AG04449 (cell line): ENCODE measurements around the gene GMDS.

Experiments
- CTCF ChIA-PET: fragments of 350-600 bp; formaldehyde crosslinking; extraction: SDS; loops from one replicate; lab custom pipeline; 2021; ENCODE audit warnings: antibody characterized with exemption; lab: Yijun Ruan, JAX
- POLR2A ChIA-PET: fragments of 400-600, 350-600 bp; formaldehyde crosslinking; extraction: SDS; loops from one replicate; lab custom pipeline; 2020; ENCODE audit warnings: antibody characterized with exemption, inconsistent platforms; lab: Yijun Ruan, JAX
- DNase-seq: peaks from one replicate; pipeline ENCODE4 v3.0.0-alpha.2; 2010; ENCODE audit warnings: low read depth, low spot score
- H3K4me3 ChIP-seq: 2 replicates; pipeline ENCODE4 v1.5.1; 2011; ENCODE audit warnings: low read depth, mild to moderate bottlenecking, control low read depth, low read length
- CTCF ChIP-seq: IDR thresholded peaks from one replicate; pipeline ENCODE4 v1.5.1; 2011; ENCODE audit warnings: mild to moderate bottlenecking, moderate library complexity, low read length, control low read depth, inconsistent platforms; ENCODE audit not compliant: insufficient read depth; ENCODE audit errors: missing control alignments

GMDS gene

GRCh38 chr6:1957746-1958145 is 287.7 kb downstream of the GMDS start:
- ChIA-PET CTCF (interaction anchor here (1.0 kb wide), 1 partner anchor 147 kb away, joined by 3 read pairs; no protein-coding TSS in a partner anchor), POLR2A (interaction anchor here (0.6 kb wide), 1 partner anchor 81 kb away, joined by 6 read pairs; no protein-coding TSS in a partner anchor)
- no peak for DNase-seq
- no peak overlapping the region for H3K4me3 ChIP-seq
- TF ChIP-seq CTCF, result no peak

GRCh38 chr6:1952740-1953360 is 292.6 kb downstream of the GMDS start:
- TF ChIP-seq CTCF, result no peak
- no peak overlapping the region for H3K4me3 ChIP-seq
- DNase-seq, result peak; percentile 80
- ChIA-PET POLR2A (no interaction called here), CTCF (no interaction called here)

- no peak for TF ChIP-seq CTCF
- ChIA-PET POLR2A (no interaction called here), CTCF (interaction anchor here (1.2 kb wide), 1 partner anchor 154 kb away, joined by 3 read pairs; no protein-coding TSS in a partner anchor)
Observed at GRCh38 chr6:1950631-1951030, 294.8 kb downstream of the GMDS start.

GRCh38 chr6:1949538-1949937 is 295.9 kb downstream of the GMDS start:
- ChIA-PET CTCF (no interaction called here), POLR2A (no interaction called here)
- no peak overlapping the region for H3K4me3 ChIP-seq
- no peak for DNase-seq
- TF ChIP-seq CTCF, result no peak

More at GRCh38 chr6:1950631-1951030, 294.8 kb downstream of the GMDS start:
- no peak for DNase-seq
- no peak overlapping the region for H3K4me3 ChIP-seq

- no peak overlapping the region for H3K4me3 ChIP-seq
- TF ChIP-seq CTCF, result no peak
- CTCF ChIA-PET, result interaction anchor here (0.9 kb wide), 1 partner anchor 27 kb away, joined by 3 read pairs; no protein-coding TSS in a partner anchor
- POLR2A ChIA-PET, result no interaction called here
- no peak for DNase-seq
Observed at GRCh38 chr6:1947922-1948321, 297.5 kb downstream of the GMDS start.

- no peak for TF ChIP-seq CTCF
- ChIA-PET POLR2A (no interaction called here), CTCF (no interaction called here)
- no peak overlapping the region for H3K4me3 ChIP-seq
- DNase-seq, result no peak
Observed at GRCh38 chr6:1946583-1946982, 298.8 kb downstream of the GMDS start.
